ENCODE data around the gene SH3RF3.

The SH3RF3 gene

DNA sequence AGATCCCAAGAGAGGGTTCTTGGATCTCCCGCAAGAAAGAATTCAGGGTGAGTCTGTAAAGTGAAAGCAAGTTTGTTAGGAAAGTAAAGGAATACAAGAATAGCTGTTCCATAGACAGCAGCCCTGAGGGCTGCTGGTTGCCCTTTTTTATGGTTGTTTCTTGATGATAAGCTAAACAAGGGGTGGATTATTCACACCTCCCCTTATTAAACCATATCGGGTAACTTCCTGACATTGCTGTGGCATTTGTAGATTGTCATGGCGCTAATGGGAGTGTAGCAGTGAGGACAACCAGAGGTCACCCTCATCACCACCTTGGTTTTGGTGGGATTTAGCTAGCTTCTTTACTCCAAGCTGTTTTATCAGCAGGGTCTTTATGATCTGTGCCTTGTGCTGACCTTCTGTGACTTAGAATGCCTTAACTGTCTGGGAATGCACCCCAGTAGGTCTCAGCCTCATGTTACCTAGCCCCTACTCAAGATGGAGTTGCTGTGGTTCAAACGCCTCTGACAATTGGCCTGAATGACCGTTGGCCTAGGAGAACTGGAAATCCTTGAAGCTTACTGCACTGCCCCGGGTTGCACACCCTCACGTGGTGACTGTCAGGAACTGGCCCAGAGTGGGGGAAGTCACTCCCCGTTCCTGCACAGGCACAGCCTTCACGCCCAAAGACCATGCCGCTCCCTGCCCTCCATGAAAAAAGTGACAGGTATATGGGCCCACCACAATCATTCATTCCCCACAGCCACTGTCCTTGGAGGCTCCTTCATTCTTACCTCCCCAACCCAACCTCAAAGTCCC lies 347.8 kb downstream of the SH3RF3 start:
- no peak for DNase-seq (ENCODE audit: low read depth)

DNA sequence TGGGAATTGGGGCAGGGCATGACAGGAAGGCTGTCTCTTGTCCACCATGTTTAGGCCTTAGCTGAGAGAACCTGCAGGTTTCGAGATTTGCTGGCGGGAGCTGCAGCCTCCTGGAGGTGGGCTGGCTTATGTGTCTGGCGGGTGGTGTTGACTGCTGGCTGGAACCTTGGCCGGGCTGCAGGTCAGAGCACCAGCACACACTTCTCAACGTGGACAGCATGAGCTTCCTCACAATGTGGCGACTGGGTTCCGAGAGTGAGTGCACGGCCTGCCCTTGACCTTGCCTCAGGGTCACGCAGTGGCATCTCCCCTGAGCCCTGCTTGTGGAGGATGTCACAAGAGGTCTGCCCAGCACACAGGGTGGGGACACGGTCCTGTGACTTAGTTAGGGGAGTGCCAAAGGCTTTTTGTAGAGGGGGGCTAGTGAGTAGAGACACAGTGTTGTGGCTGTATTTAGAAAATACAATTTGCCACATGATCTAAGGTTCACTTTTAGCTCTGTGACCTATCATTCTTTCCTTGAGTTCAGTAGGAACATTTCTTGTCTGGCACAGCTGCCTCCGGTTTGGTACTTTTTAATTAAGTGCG lies 350.0 kb downstream of the SH3RF3 start:
- no peak for DNase-seq (ENCODE audit: low read depth)

DNA sequence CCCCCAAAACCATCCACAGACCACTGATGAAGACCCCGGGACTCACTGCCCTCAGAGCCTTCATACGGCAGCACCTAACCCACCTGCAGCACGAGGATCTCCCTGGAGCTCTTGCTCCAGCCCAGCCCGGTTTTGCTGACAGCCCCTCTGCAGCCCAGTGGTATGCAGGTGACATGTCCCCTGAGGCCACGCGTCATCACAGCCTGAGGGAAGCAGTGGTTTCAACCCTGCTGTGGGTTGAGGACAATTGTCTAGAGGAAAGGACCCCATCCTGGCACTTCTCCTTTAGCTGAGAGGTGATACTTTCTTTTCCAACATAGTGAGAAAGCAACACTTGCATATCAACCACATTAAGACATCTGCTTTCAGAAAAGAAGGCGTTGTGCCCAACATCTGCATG lies 350.8 kb downstream of the SH3RF3 start:
- DNase-seq (ENCODE audit: low read depth): no peak

DNA sequence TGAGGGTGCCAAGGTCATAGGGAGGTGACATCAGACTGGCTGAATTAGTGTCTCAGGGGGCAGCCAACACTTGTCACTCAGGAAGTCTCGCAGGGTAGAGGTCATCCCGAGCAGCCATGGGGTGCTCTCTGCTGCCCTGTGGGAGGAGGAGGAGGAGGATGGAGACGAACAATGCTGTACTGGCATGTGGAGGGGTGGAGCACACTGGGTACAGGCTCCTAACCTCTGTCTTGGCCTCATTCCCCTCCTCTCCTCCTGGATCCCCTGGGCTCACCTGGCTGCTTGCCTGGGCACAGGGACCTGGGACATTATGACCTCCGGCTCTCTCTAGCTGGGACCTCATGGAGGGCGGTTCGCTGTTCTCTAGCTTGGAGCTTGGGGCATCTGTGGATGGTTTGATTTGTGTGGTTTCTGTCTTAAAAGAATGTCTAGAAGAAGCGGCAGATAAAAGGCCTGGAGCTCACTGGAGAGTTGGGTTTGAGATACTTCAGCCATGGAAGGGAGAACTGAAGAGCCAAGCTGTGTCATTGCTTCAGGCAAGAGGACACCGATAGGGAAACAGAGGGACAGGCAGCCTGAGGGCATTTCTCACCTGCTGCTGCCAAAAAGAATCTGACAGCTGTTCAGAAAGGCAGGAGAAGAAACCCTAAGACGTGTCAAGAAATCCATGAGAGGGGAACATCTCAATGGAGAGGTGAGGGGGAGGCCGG lies 351.6 kb downstream of the SH3RF3 start:
- DNase-seq (ENCODE audit: low read depth): no peak

DNA sequence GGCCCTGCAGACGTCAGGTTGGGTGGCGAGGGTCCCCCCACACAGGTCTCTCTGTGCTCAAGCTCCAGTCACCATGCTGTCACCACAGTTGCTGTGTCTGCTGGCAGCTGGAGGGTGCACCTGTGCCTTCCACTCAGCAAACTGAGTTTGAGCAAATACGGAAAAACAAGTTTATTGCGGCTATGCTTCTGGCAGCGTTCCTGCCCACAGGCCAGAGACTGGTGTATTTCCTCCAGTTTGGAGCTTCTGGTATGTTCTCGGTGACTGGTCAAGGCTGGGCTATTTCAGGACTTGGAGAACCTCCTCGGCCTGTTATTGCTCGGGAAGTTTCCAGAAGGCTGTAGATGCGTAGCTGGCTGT lies 352.2 kb downstream of the SH3RF3 start:
- DNase-seq (ENCODE audit: low read depth): no peak

DNA sequence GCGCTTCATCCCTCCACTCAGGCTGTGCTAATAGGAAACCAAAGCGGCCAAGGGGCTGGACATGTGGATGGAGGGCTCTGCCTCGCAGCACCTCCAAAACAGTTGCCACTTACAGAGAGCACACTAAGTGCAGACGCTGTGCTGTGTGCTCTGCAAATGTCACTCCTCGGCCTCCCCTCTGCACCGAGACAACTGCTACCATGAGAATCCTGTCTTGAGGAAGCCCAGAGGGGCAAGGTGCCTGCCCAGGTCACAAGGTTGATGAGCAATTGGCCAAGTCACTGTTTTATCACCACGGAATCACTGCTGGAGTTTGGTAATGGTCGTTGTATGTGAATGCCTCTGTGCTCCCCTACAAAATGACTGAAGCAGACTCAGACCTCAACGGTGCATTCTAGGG lies 352.6 kb downstream of the SH3RF3 start:
- no peak for DNase-seq (ENCODE audit: low read depth)

DNA sequence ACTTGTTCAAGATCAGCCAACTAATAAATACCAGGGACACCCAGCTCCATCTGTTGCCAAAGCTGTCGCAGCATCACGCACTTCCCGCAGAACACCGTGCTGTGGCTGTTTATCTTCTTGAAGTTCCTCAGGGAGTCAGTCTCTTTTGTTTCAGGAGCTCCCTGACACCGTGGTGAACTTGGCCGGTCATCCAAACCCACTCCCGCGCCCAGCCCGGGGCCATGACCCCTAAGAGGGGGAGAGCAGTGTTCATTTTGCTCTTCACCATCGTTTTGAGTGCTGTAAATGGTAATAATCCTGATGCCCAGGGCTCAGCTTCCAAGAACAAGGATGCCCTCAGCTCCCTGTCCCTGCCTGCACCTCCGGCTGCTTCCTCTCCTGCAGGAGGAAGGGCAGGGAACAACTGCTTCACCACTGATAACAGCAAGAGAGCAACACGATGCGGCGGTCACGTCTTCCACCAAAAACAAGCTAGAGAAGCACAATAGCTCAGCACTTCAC lies 353.4 kb downstream of the SH3RF3 start:
- DNase-seq (ENCODE audit: low read depth): no peak

DNA sequence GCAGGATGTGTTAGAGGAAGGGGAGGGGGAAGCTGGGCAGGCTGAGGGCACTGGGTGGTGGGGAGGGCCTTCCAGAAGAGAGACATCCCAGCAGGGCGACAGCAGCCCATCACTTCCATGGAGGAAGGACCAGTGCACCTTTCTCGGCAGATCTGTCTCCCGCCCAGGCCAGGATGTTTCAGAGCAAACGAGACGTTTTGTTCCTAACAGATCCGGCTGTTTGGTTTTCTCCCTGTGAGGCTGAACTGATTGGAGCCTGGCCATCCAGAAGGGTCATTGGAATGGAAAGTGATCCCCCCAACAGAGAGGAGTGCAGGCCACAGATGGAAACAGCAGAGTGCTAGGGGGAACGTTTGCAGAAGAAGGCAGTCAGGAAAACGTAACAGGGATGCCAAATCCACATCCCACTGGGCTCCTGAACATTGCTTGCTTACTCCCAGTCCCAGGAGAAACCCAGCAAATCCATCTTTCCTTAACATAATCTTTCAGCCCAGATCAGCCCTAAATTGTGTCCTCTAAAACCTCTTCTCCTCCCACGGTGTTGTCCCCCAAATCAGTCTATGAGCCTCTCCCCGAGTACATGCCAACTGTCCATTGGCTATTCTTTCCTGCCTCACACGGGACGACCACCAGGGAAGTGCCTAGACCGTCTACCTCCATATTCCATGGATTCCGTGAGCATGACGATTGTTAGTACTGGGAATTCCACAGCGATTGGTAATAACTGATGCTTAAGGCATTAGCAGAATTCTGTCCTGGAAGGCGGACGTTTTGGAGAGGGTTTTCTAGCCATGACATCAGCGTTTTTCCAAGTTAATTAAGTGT lies 357.9 kb downstream of the SH3RF3 start:
- no peak for DNase-seq (ENCODE audit: low read depth)

DNA sequence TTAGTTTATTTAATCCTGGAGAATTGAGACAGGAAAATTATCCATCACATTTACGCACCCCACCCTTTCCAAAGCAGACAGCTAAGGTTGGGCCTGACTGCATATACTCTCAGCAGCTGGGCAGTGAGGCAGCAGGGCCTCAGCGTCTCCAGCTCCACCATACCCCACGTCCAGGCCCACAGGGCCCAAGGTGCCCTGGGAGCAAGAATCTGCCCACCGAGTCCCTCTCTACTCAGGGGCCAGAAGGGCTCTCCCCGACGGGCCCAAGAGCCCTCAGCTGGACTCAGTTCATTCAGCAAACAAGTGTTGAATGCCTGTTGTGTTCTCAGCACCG lies 358.5 kb downstream of the SH3RF3 start:
- DNase-seq (ENCODE audit: low read depth): no peak

DNA sequence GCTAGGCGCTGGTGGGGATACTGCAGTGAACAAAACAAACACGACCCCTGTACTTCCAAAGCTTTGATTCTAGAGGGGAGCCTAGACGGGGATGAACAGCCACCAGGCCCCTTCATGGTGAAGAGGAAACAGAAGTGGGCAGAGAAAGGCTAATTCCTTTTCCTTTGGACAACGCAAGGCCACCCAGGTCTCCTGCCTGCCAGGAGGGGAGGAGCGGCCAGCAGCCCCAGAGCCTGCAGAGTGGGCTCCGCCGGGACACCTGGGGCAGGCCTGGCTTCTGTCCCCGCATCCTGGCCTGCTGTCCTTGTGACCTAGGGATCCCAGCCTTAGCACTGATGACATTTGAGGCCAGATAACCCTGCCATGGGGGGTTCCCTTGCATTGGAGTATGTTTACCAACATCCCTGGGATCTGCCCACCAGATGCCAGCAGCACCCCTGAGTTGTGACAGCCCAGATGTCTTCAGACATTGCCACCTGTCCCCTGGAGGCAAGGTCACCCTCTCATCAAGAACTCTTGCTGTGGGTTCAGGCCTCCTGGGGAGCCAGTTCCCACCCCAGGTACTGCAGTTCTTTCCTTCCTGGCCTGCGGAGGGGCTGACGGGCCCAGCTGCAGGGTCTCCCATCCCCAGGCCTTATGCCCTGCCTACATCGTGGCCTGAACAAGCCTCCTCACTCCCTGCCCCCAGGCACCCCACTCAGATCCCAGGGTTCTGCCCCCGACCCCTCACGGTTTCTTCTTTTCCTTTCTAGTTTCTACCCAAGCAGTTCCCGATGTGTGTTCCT lies 359.1 kb downstream of the SH3RF3 start:
- DNase-seq (ENCODE audit: low read depth): no peak

DNA sequence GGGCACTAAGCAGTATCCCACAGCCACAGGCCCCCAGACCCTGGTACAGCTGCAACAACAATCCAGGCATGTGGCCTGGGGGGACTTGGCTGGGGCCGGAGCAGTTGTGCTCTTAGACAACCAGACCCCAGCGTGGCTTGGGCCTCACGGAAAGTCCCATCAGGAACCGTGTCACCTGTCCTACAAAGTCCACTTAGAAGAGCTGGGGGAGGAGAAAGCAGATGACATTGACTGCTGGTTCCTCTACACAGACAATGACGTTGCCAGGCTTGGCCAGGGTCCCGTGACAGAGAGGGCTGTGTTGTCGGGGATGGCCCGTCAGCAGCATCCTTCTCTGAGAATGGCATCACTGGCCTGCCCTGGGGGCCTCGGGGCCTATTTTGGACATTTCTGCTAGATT lies 360.3 kb downstream of the SH3RF3 start:
- no peak for DNase-seq (ENCODE audit: low read depth)

DNA sequence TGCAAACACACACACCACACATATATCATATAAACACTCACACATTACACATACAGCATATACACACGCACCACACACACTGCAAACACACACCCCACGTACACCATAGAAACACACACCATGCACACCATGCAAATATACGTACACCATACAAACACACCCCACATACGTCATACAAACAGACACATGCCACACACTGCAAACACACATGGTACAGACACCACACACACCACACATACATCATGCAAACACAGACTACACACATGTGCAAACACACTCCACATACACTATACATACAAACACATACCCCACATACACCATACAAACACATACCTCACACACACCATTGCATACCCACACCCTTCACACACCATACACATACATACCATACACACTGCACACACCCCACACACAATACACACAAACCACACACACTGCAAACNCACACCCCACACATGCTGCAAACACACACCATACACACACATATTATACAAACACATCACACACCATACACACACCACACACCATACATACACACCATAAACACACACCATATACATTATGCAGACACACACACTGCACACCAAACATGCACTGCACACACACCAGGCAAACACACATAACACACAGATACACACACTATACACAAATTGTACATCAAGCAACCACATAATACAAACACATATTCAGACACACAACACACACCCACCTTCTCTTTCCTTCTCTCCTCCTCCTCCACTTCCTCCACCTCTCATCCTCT lies 364.4 kb downstream of the SH3RF3 start:
- no peak for DNase-seq (ENCODE audit: low read depth)

DNA sequence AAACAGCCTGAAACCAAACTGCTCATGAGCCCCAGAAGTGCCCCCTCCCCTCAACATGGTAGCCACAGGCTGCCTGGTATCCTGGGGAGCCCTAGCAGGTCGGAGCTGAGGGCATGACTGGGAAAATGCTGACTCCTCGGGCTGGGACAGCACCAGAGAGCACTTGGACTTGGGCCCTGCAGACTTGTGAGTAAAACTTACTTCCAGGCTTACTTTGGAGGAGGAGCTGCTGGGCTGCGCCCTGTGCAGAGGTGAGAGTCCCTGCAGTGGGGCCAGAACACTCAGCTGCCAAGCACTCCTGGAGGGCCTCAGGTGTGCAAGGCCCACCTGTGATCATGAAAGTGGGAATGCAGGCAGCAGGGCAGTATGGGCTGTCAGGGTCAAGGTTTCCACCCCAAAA lies 365.3 kb downstream of the SH3RF3 start:
- no peak for DNase-seq (ENCODE audit: low read depth)

DNA sequence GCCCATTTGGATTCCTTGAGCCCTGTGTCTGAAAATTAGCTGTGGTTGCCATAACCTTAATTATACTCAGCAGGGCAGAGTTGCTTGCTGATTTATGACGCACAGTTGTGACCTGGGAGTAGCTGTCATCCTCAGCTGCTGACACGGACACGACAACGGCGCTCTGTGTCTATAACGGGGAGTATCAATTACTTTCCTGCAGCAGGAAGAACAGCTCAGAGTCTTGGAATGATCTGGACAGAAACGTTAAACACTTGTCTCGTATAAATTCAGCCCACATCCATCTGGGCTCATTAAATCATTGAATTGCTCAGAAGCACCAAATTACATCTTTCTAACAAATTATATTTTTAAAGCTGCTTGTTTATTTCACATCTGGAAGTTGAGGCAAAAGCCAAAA lies 368.5 kb downstream of the SH3RF3 start:
- peak; percentile 51 for DNase-seq (ENCODE audit: low read depth)

DNA sequence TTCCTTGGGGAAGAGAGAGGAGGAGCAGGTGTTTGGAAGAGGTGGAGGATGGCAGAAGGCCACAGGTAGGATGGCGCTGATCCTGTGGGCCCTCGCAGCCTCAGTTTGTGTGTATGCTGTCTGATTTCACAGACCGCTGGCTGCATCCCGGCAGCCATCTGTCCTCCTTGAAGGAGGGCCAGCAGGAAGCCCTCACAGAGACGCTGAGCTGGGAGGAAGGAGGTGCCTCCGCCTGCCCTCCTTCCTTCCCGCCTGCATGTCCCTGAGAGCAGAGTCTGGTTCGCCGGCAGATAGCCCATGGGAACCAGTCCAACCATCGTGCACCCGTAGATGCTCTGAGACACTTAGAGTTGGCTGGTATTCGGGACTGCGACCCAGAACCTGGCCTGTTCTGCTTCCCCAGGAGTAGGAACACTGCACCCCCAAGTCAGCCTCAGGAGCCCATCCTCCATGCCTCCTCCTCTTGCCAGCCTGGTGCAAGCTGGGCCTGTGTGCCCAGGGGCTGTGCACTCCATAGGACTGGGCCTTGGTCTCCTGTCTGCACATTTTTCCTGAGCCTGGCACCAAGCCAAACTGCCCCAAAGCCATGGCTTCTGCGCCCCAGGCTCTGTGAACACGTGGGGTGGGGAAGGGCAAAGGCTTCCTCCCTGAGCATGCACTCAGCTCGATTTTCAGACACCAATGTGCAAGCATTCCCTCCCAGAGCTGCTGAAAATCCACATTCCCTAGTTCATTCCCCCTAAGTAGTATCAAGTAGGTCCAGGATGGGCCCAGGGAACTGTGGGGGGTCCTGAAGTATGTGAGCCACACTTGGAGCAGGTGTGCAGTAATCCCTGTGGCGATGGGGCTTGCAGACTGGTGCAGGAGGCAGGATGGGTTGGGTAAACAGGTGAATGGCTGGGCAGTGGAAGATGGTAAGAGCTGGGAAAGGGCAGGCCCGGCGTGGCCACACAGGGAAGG lies 369.2 kb downstream of the SH3RF3 start:
- no peak for DNase-seq (ENCODE audit: low read depth)

DNA sequence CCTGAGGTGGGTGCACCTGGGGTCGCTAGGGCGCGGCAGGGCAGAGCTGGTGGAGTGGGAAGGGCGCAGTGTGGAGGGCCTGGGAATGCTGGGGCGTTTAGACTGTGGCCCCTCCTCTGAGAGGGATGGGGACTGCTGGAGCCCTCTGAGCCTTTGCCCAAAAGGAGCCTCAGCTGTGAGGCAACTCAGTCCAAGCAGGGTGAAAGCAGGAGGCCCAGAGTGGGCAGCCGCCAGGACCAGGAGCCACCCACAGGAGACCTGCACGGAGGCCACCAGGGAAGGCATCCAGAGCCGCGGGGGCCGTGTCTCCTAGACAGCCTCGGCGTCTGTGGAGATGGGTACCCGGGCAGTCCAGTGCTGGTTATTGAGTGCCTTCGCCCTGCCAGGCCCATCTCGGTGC lies 369.9 kb downstream of the SH3RF3 start:
- no peak for DNase-seq (ENCODE audit: low read depth)

DNA sequence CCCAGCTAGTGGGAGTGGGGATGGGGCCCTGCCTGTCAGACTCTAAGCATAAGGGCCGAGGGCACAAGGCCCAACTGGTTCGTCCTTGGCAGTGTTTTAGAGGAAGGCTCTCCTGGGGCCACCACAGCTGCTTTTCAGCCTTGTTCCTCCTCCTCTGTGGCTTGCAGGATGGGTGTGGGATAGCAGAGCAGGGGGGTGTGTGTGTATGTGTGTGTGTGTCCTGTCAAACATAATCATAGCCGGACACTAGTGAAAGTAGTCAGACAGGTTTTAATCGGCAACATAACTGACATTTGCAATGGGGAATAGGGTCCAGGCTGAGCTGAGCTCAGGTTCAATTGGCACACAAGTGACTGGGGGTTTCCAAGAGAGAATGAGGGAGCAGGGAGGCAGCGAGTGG lies 370.6 kb downstream of the SH3RF3 start:
- DNase-seq (ENCODE audit: low read depth): no peak

DNA sequence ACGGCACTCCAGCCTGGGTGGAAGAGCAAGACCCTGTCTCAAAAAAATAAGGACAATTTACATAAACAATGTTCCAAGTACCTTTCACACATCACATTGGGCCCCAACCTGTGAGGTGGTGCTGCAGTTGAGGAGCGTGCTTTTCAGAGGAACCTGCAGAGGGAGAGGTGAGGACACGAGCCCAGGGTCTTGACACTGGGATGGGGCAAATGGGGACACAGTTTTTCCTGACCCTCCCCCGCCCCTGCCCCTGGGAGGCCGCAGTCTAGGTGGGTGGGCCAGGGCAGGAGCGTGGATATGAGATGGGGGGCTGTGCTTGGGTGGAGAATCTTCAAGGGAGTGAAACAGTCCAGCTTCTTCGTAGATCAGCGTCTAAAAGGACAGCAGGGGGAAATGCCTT lies 371.9 kb downstream of the SH3RF3 start:
- no peak for DNase-seq (ENCODE audit: low read depth)

DNA sequence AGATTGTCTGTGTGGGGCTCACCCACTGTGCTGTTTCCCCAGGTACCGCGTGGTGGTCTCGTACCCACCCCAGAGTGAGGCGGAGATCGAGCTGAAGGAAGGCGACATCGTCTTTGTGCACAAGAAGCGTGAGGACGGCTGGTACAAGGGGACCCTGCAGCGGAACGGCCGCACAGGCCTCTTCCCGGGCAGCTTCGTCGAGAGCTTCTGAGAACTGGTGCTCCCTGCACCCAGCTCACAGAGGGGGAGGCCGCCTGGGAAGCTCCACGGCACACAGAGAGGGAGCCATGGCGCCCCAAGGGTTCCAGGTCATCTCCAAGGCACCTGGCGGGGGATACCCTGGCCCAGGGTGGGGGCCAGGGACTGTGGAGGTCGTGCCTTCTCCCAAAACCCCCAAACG lies 372.5 kb downstream of the SH3RF3 start:
- no peak for DNase-seq (ENCODE audit: low read depth)

DNA sequence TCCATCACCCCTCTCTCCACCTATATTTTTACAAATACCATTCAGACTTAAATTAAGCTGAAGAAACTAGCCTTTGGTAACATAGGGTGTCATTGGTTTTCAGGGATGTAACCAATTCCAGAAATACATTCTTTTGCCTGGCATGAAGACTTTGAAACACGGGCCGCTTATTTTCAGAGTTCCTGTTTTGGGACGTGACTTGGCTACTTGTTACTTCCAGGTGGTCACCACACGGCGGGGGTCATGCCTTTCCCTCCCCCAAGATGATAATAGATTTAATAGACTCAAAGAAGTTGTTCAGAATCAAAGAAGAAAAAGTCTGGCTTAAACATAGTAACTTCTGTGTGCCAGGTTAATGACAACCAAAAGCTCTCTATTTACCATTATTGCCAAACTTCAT lies 374.2 kb downstream of the SH3RF3 start:
- no peak for DNase-seq (ENCODE audit: low read depth)
